GM18873 (cell line): Measurements from ENCODE around the gene MAD2L1BP.
"Not testable (repeated sequence)": the region's sequence is repeated elsewhere in the genome, so short reads cannot be mapped to it uniquely, and the experiment has no call there.

Experiments used
- ATAC-seq: cut with Tn5 transposase; IDR thresholded peaks from one replicate; pipeline ENCODE4 v1.9.1; 2021; ENCODE audit warnings: mild to moderate bottlenecking, moderate library complexity, moderate number of reproducible peaks; ENCODE audit not compliant: unreplicated experiment, low FRiP score

MAD2L1BP gene

DNA sequence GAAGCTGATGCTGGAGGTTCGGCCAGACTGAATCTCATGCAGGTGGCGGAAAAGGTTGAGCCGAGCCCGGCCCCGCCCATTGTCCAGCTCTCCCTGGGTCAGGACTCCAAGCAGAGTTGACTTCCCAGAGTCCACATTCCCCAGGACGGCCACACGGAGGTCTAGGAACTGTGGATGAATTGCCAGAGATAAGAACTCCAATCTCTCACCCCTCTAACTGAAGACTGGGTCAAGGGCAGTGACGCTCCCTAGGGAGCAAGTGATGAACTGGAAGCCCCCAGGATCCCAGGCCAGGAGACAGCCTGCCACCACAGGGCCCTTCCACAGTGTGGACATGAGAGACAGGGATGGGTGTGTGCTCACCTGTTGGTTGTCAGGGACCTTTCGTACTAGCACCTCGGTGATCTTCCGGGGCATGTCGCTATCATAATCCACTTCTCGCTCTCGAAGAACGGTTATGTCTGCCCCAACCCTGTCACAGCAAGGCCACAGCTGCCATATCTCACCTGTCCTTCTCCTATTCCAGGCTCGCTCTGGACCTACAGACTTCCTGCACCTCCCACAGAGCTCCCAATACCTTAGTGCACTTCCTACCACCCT is 10.1 kb upstream of the MAD2L1BP start:
- no peak for ATAC-seq

DNA sequence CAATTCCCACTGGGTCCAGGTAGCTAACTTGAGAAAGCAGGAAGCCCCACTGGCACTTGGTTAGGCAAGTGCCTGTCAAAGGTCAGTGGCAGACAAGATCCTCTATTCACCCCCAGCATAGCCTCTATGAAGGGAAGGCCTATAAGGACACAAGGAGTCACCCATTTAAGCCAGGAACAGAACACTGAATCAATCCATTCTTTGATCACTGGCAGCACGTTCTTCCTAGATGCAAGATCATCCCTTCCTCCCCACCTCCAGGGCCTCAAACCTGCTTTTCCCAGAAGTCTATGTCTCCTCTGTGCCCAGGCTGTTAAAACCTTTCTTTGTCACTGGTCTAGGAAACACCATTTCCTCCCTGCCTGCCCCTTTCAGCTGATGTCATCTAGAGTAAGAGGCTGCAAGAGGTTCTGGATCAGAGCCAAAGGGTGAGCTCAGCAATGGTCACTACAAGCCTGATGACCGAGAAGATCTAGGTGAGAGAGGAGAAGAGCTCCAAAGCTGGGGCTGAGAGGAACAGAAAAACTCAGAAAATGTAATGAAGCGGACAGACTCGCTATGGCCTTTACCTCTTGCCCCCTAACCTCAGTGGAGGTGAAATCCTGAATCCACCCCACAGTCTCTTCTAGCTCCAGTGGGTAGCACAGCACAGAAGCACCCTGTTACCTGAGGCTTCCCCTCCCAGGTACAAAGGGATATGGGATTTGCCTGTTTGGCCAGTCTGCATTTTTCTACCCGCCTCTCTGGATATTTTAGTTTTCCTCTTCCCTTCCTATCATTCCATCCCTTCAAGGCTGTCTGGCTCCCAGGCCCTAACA is 8.4 kb upstream of the MAD2L1BP start:
- ATAC-seq: no peak

- ATAC-seq: no peak
These were observed 7.1 kb upstream of the MAD2L1BP start for GRCh38 chr6:43628393-43629103.

DNA sequence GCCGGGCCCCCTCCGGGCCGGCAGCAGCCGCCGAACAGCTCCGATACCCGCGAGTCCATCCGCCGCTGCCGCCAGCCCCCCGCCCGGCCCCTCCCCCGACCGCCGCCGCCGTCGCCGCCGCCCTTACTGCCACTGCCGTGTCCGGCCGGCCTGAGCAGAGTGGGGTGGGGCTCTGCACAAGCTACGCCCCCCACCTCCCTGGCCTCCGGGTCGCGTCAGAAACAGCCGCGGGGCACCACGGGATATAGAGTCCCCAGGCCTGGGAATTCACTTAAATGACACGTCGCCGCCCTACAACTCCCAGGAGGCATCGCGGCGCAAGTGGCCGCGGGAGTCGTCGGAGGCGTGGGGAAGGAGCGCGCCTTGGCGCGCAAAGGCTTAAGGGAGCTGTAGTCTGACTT is 6.5 kb upstream of the MAD2L1BP start, which contains the start of gene GTPBP2:
GTPBP2 (minus strand) TSS at position 161 of the 401 bp plus-strand sequence; CDS start at position 59, 102 bp downstream.
- peak; percentile 65 for ATAC-seq

- peak; percentile 68 for ATAC-seq
These were observed 5.9 kb upstream of the MAD2L1BP start for GRCh38 chr6:43629505-43630300.

GRCh38 chr6:43630980-43631619 is 4.5 kb upstream of the MAD2L1BP start:
- ATAC-seq: no peak

DNA sequence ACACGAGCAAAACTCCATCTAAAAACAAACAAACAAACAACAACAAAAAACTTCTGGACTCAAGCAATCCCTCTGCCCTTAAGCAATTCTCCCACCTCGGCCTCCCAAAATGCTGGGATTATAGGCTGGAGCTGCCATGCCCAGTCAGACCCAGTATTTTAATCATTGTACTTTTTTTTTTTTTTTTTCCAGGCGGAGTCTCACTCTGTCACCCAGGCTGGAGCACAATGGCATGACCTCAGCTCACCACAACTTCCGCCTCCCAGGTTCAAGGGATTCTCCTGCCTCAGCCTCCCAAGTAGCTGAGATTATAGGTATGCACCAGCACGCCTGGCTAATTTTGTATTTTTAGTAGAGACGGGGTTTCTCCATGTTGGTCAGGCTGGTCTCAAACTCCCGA is 2.6 kb upstream of the MAD2L1BP start:
- ATAC-seq: not testable (repeated sequence)

GRCh38 chr6:43634702-43635303 is 837 bp upstream of the MAD2L1BP start:
- no peak for ATAC-seq

- no peak for ATAC-seq
These were observed 644 bp downstream of the MAD2L1BP start for GRCh38 chr6:43636308-43636659.

DNA sequence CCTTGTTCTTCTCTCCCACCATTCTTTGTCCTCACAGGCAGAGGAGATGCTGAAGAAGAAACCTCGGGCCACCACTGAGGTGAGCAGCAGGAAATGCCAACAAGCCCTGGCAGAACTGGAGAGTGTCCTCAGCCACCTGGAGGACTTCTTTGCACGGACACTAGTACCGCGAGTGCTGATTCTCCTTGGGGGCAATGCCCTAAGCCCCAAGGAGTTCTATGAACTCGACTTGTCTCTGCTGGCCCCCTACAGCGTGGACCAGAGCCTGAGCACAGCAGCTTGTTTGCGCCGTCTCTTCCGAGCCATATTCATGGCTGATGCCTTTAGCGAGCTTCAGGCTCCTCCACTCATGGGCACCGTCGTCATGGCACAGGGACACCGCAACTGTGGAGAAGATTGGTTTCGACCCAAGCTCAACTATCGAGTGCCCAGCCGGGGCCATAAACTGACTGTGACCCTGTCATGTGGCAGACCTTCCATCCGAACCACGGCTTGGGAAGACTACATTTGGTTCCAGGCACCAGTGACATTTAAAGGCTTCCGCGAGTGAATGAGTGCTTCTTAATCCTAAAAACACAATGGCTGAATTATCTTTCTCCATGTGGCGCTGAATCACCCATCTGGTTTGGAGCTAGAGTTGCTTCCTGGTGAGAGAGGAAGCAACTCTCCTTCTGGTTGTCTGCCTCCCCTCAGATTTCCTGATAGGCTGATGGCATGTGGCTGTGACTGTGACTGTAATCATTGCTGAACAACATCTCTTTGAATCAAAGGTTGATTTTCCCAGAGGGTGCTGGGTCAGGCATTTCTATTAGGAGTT is 4.6 kb downstream of the MAD2L1BP start:
- no peak for ATAC-seq

GRCh38 chr6:43644940-43645612 is 9.4 kb downstream of the MAD2L1BP start, which contains the start of gene RSPH9:
Gene RSPH9 (plus strand): TSS chr6:43645036. CDS start chr6:43645099, 63 bp downstream.
- no peak for ATAC-seq

GRCh38 chr6:43645613-43645964 is 9.9 kb downstream of the MAD2L1BP start:
- no peak for ATAC-seq

- ATAC-seq: no peak
These were observed 12.0 kb downstream of the MAD2L1BP start for GRCh38 chr6:43647613-43648012.

GRCh38 chr6:43648248-43648647 is 12.6 kb downstream of the MAD2L1BP start:
- ATAC-seq: no peak

DNA sequence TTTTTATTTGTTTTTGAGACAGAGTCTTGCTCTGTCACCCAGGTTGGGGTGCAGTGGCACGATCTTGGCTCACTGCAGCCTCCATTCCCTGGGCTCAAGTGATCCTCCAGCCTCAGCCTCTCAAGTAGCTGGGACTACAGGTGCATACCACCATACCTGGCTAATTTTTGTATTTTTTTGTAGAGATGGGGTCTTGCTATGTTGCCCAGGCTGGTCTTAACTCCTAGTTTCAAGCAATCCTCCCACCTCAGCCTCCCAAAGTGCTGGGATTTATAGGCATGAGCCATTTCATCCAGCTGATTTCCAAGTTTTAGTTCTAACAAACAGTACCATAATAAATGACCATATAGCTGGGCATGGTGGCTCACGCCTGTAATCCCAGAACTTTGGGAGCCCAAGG is 17.2 kb downstream of the MAD2L1BP start:
- ATAC-seq: not testable (repeated sequence)

GRCh38 chr6:43657221-43657802 is 21.7 kb downstream of the MAD2L1BP start:
- no peak for ATAC-seq

DNA sequence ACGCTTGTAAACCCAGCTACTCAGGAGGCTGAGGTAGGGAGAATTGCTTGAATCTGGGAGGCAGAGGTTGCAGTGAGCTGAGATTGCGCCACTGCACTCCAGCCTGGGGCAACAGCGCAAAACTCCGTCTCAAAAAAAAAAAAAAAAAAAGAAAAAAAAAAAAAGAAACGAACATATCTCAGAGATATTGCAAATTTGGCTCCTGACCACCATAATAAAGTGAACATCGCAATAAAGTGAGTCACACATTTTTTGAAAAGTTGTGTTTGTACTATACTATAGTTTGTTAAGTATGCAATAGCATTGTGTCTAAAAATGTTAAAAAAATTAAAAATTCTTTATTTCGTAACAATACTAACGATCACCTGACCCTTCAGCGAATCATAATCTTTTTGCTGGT is 22.5 kb downstream of the MAD2L1BP start:
- no peak for ATAC-seq

DNA sequence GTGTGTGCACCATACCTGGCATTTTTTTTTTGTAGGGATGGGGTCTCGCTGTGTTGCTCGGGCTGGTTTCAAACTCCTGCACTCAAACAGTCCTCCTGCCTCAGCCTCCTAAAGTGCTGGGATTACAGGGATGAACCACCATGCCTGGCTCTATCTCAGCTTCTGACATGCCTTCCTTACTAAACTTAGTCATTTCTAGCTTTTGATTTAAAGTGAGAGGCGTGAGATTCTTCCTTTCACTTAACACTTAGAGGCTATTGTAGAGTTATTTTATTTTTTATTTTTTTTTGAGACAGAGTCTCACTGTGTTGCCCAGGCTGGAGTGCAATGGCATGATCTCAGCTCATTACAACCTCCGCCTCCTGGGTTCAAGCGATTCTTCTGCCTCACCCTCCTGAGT is 27.3 kb downstream of the MAD2L1BP start:
- not testable (repeated sequence) for ATAC-seq
